Upper lobe of left lung (tissue), 4 donors: ENCODE results near the gene ETS1.

ENCODE experiments used
- POLR2A ChIP-seq, 4 donors: fragments of 450-650 bp; IDR thresholded peaks; one replicate each; pipeline ENCODE4 v1.5.1; 2016 to 2017; ENCODE audit warnings: antibody characterized with exemption in 4 of 4, mild to moderate bottlenecking in 2 of 4
- TF ChIP-seq, protein P1 (sequence below), 6 experiments: fragments of 450-650 bp in 4 of 6; fragments of 200-600 bp in 2 of 6; sonication (generic) in 2 of 6; IDR thresholded peaks; one replicate each; pipeline ENCODE4 v1.5.1; 2016 to 2019; ENCODE audit warnings: antibody characterized with exemption in 6 of 6

DNA sequence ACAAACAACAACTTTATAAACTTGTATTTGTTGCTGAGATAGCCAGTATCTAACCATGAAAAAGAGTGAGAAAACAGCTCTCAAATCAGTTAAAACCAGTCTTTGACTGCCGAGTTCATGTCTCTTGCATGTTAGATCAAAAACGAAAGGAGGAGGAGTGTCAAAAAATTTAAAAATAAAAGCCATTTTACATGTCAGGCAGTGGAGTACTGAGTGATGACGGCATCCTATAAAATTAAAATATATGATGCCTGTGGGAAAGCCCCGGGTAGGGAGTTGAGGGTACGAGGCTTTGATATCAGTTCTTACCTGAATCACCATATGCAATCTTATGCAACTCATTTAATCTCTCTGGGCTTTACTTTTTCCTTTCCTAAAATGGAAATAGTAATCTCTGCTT lies 117.3 kb downstream of the ETS1 start:
- TF ChIP-seq, protein P1, sequence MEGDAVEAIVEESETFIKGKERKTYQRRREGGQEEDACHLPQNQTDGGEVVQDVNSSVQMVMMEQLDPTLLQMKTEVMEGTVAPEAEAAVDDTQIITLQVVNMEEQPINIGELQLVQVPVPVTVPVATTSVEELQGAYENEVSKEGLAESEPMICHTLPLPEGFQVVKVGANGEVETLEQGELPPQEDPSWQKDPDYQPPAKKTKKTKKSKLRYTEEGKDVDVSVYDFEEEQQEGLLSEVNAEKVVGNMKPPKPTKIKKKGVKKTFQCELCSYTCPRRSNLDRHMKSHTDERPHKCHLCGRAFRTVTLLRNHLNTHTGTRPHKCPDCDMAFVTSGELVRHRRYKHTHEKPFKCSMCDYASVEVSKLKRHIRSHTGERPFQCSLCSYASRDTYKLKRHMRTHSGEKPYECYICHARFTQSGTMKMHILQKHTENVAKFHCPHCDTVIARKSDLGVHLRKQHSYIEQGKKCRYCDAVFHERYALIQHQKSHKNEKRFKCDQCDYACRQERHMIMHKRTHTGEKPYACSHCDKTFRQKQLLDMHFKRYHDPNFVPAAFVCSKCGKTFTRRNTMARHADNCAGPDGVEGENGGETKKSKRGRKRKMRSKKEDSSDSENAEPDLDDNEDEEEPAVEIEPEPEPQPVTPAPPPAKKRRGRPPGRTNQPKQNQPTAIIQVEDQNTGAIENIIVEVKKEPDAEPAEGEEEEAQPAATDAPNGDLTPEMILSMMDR (IDR thresholded peaks at IDR 0.05), result no peak
- TF ChIP-seq POLR2A (IDR thresholded peaks at IDR 0.05), result no peak
